ENCODE data around the gene B4GALT3. TPM values are rescaled to one million over a fixed set of nuclear protein-coding genes. Genes with fewer than 3 reads are reported as not detected.

The B4GALT3 gene
- total and polyA plus RNA-seq, 2 donors (not counting 3 experiments of a cell fraction or from before 2014, with no cell fraction given): 39.5 to 60.4 TPM

DNA sequence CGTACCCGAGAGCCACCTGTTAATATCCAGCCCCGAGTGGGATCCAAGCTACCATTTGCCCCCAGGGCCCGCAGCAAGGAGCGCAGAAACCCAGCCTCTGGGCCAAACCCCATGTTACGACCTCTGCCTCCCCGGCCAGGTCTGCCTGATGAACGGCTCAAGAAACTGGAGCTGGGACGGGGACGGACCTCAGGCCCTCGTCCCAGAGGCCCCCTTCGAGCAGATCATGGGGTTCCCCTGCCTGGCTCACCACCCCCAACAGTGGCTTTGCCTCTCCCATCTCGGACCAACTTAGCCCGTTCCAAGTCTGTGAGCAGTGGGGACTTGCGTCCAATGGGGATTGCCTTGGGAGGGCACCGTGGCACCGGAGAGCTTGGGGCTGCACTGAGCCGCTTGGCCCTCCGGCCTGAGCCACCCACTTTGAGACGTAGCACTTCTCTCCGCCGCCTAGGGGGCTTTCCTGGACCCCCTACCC, 16.6 kb downstream of the B4GALT3 start:
- ChIA-PET POLR2A (no interaction called here), CTCF (no interaction called here)
- H3K4me1 ChIP-seq (ENCODE audit: control insufficient read depth, extremely low read depth, insufficient read depth, low read length): peaks cover 10% of the 10 kb centered on the region
- H3K36me3 ChIP-seq (ENCODE audit: control insufficient read depth in 2 of 2, extremely low read depth in 1 of 2, insufficient read depth in 2 of 2, low read length in 2 of 2): peaks cover 2 to 14% of the 10 kb centered on the region in 2 experiments
- H3K4me3 ChIP-seq (replicated peaks in 1 of 3; ENCODE audit: insufficient read depth in 1 of 3, low read depth in 1 of 3, low read length in 3 of 3): no peak overlapping the region
- intact Hi-C loops (cut with micrococcal nuclease) (no loop called here), dilution Hi-C loops (cut with MboI; ENCODE audit: extremely low pct_ligation_motif_present, low sequenced_read_pairs) (no loop called here)
- no peak for DNase-seq (ENCODE audit: low read depth, low spot score)
- no peak for TF ChIP-seq POLR2AphosphoS5 (IDR thresholded peaks at IDR 0.05; ENCODE audit: insufficient read depth, low read depth, low read length)
- TF ChIP-seq, protein P1, sequence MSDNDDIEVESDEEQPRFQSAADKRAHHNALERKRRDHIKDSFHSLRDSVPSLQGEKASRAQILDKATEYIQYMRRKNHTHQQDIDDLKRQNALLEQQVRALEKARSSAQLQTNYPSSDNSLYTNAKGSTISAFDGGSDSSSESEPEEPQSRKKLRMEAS (IDR thresholded peaks at IDR 0.05; ENCODE audit: insufficient read depth, insufficient read length): no peak
- TF ChIP-seq FOS (IDR thresholded peaks at IDR 0.05; ENCODE audit: borderline replicate concordance, insufficient read depth, low read length): no peak
- TF ChIP-seq, protein P2, sequence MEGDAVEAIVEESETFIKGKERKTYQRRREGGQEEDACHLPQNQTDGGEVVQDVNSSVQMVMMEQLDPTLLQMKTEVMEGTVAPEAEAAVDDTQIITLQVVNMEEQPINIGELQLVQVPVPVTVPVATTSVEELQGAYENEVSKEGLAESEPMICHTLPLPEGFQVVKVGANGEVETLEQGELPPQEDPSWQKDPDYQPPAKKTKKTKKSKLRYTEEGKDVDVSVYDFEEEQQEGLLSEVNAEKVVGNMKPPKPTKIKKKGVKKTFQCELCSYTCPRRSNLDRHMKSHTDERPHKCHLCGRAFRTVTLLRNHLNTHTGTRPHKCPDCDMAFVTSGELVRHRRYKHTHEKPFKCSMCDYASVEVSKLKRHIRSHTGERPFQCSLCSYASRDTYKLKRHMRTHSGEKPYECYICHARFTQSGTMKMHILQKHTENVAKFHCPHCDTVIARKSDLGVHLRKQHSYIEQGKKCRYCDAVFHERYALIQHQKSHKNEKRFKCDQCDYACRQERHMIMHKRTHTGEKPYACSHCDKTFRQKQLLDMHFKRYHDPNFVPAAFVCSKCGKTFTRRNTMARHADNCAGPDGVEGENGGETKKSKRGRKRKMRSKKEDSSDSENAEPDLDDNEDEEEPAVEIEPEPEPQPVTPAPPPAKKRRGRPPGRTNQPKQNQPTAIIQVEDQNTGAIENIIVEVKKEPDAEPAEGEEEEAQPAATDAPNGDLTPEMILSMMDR (IDR thresholded peaks at IDR 0.05; ENCODE audit: extremely low read depth in 1 of 2, insufficient read depth in 1 of 2, low read depth in 1 of 2, low read length in 2 of 2): no peak
- TF ChIP-seq MYC (IDR thresholded peaks at IDR 0.05; ENCODE audit: low read depth, low read length): no peak
- TF ChIP-seq POLR2A (IDR thresholded peaks at IDR 0.05; ENCODE audit: low read depth, low read length): no peak
- no peak overlapping the region for H3K27ac ChIP-seq (ENCODE audit: insufficient read depth, low read depth, low read length)
- no TSS peak for BruUV-seq (replicated peaks)
- no peaks in the 10 kb centered on the region for H3K9me3 ChIP-seq (replicated peaks; ENCODE audit: control insufficient read depth, insufficient read depth, low read length)
- H3K9me1 ChIP-seq (replicated peaks; ENCODE audit: control insufficient read depth, extremely low read depth, insufficient read depth, low read length): no peaks in the 10 kb centered on the region
- no peak overlapping the region for H3K4me2 ChIP-seq (ENCODE audit: insufficient read depth, low read length)
- peaks cover 7% of the 10 kb centered on the region for H3K79me2 ChIP-seq (ENCODE audit: control insufficient read depth, insufficient read depth, low read length)
- H2AFZ ChIP-seq (ENCODE audit: low read depth, low read length): no peak overlapping the region
- no peaks in the 10 kb centered on the region for H3K27me3 ChIP-seq (ENCODE audit: control insufficient read depth in 2 of 2, insufficient read depth in 2 of 2, low read length in 2 of 2)
- no peak for FAIRE-seq
- H4K20me1 ChIP-seq (replicated peaks; ENCODE audit: control insufficient read depth, extremely low read depth, insufficient read depth, low read length): no peaks in the 10 kb centered on the region
- H3K9ac ChIP-seq (replicated peaks; ENCODE audit: extremely low read depth, insufficient read depth, low read length): no peak overlapping the region

DNA sequence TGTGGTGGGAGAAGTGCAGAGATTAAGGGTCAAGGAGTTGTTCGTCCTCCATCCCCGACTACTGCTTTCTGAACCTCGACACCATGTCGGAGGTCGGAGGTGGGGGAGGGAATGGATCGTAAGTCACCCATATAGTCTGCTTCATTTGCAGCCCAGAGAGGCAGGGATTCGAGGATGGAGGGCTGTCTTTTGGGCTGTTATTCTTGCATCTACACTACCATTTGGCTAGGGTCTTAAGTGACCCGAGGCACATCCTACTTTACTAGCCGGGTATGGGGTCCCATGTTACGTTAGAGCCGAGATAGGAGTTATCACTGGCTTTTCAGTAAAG, 17.4 kb downstream of the B4GALT3 start:
- Histone ChIP-seq H3K9me1 (replicated peaks; ENCODE audit: control insufficient read depth, extremely low read depth, insufficient read depth, low read length) (no peaks in the 10 kb centered on the region), H3K27me3 (ENCODE audit: control insufficient read depth in 2 of 2, insufficient read depth in 2 of 2, low read length in 2 of 2) (no peaks in the 10 kb centered on the region), H3K79me2 (ENCODE audit: control insufficient read depth, insufficient read depth, low read length) (peaks cover 7% of the 10 kb centered on the region), H3K4me1 (ENCODE audit: control insufficient read depth, extremely low read depth, insufficient read depth, low read length) (peaks cover 7% of the 10 kb centered on the region), H3K4me2 (ENCODE audit: insufficient read depth, low read length) (peak overlapping the region; percentile 61), H3K9ac (replicated peaks; ENCODE audit: extremely low read depth, insufficient read depth, low read length) (peak overlapping the region; percentile 68), H2AFZ (ENCODE audit: low read depth, low read length) (peak overlapping the region; percentile 25), H3K9me3 (replicated peaks; ENCODE audit: control insufficient read depth, insufficient read depth, low read length) (no peaks in the 10 kb centered on the region), H3K27ac (ENCODE audit: insufficient read depth, low read depth, low read length) (peak overlapping the region; percentile 26), H4K20me1 (replicated peaks; ENCODE audit: control insufficient read depth, extremely low read depth, insufficient read depth, low read length) (no peaks in the 10 kb centered on the region), H3K36me3 (ENCODE audit: control insufficient read depth in 2 of 2, extremely low read depth in 1 of 2, insufficient read depth in 2 of 2, low read length in 2 of 2) (peaks cover 2 to 14% of the 10 kb centered on the region in 2 experiments), H3K4me3 (replicated peaks in 1 of 3; ENCODE audit: insufficient read depth in 1 of 3, low read depth in 1 of 3, low read length in 3 of 3) (peak overlapping the region; percentile 51 to 76 (median 65))
- intact Hi-C loops (cut with micrococcal nuclease) (loop anchor here (2.0 kb wide), 1 partner anchor 41 kb away; the partner anchor contains the start of genes NIT1 and PFDN2), dilution Hi-C loops (cut with MboI; ENCODE audit: extremely low pct_ligation_motif_present, low sequenced_read_pairs) (no loop called here)
- ChIA-PET POLR2A (no interaction called here), CTCF (no interaction called here)
- no TSS peak for BruUV-seq (replicated peaks)
- FAIRE-seq (no peak), DNase-seq (ENCODE audit: low read depth, low spot score) (no peak)
- no peak for TF ChIP-seq GATA2 (IDR thresholded peaks at IDR 0.05; ENCODE audit: insufficient read depth, insufficient read length, low read depth, low read length)
- TF ChIP-seq MYC (IDR thresholded peaks at IDR 0.05; ENCODE audit: low read depth, low read length): no peak
- TF ChIP-seq, protein P2 (IDR thresholded peaks at IDR 0.05; ENCODE audit: extremely low read depth in 1 of 2, insufficient read depth in 1 of 2, low read depth in 1 of 2, low read length in 2 of 2): no peak
- TF ChIP-seq POLR2AphosphoS5 (IDR thresholded peaks at IDR 0.05; ENCODE audit: insufficient read depth, low read depth, low read length): no peak
- TF ChIP-seq, protein P1 (IDR thresholded peaks at IDR 0.05; ENCODE audit: insufficient read depth, insufficient read length): no peak
- no peak for TF ChIP-seq POLR2A (IDR thresholded peaks at IDR 0.05; ENCODE audit: low read depth, low read length)
- TF ChIP-seq FOS (IDR thresholded peaks at IDR 0.05; ENCODE audit: borderline replicate concordance, insufficient read depth, low read length): no peak
- TF ChIP-seq JUN (IDR thresholded peaks at IDR 0.05; ENCODE audit: borderline replicate concordance, insufficient read depth, insufficient read length, low read depth): no peak
- no peak for TF ChIP-seq EZH2 (IDR thresholded peaks at IDR 0.05; ENCODE audit: borderline replicate concordance, low read depth, low read length, severe bottlenecking)
